Measurements from ENCODE around the gene EMX1.

- TF ChIP-seq YY1 (tag by site-specific recombination; IDR thresholded peaks at IDR 0.05), result no peak
- no peak for TF ChIP-seq REST (tag by site-specific recombination; IDR thresholded peaks at IDR 0.05)
- no peak for TF ChIP-seq ZNF596 (tag by site-specific recombination; IDR thresholded peaks at IDR 0.05)
- TF ChIP-seq CTCF (tag by site-specific recombination; IDR thresholded peaks at IDR 0.05), result no peak
- no peak for TF ChIP-seq ZNF211 (tag by site-specific recombination; IDR thresholded peaks at IDR 0.05; ENCODE audit: low read depth)
Observed at GRCh38 chr2:72944804-72945449, 27.6 kb downstream of the EMX1 start.

All from HEK293 (cell line).